NCI-H524 (cell line): ENCODE results near the gene ZNF333.
"Not testable (repeated sequence)": the region's sequence is repeated elsewhere in the genome, so short reads cannot be mapped to it uniquely, and the experiment has no call there.

Source experiments
- DNase-seq, 2 experiments: peaks; one replicate each; lab custom pipeline; 2025; lab: John Stamatoyannopoulos, UW

ZNF333 gene

GRCh38 chr19:14768001-14768400 is 78.2 kb downstream of the ZNF333 start:
- no peak for DNase-seq

GRCh38 chr19:14769201-14769600 is 79.4 kb downstream of the ZNF333 start:
- DNase-seq = no peak

- DNase-seq = no peak
Observed at GRCh38 chr19:14770136-14770535, 80.3 kb downstream of the ZNF333 start.

- DNase-seq = peak; percentile 44 to 79
Observed at GRCh38 chr19:14770944-14771839, 81.3 kb downstream of the ZNF333 start.

GRCh38 chr19:14772467-14772866 is 82.6 kb downstream of the ZNF333 start:
- DNase-seq = no peak

GRCh38 chr19:14772995-14773394 is 83.1 kb downstream of the ZNF333 start:
- no peak for DNase-seq

GRCh38 chr19:14773722-14774121 is 83.9 kb downstream of the ZNF333 start:
- not testable (repeated sequence) for DNase-seq

GRCh38 chr19:14774373-14774772 is 84.5 kb downstream of the ZNF333 start:
- DNase-seq = no peak

- DNase-seq = not testable (repeated sequence)
Observed at GRCh38 chr19:14775326-14775725, 85.5 kb downstream of the ZNF333 start.

- DNase-seq = no peak
Observed at GRCh38 chr19:14775869-14776586, 86.2 kb downstream of the ZNF333 start.

GRCh38 chr19:14777645-14778044 is 87.8 kb downstream of the ZNF333 start:
- not testable (repeated sequence) for DNase-seq

- not testable (repeated sequence) for DNase-seq
Observed at GRCh38 chr19:14778110-14778845, 88.4 kb downstream of the ZNF333 start, which contains the start of gene ADGRE2. ADGRE2 (minus strand) TSS chr19:14778560; CDS start chr19:14776756, 1,804 bp downstream.

- no peak for DNase-seq
Observed at GRCh38 chr19:14779151-14779550, 89.3 kb downstream of the ZNF333 start.

GRCh38 chr19:14780622-14781225 is 90.9 kb downstream of the ZNF333 start:
- DNase-seq = not testable (repeated sequence)

GRCh38 chr19:14781713-14782536 is 92.1 kb downstream of the ZNF333 start:
- not testable (repeated sequence) for DNase-seq

GRCh38 chr19:14782626-14783409 is 93.0 kb downstream of the ZNF333 start:
- DNase-seq = no peak
